Naive thymus-derived CD4-positive, alpha-beta T cell (primary cell): ENCODE measurements around the gene ATAD2B. TPM values are rescaled to one million over a fixed set of nuclear protein-coding genes. Genes with fewer than 3 reads are reported as not detected.

Experiments
- ATAC-seq: fragments of 150-1000 bp; cut with Tn5 transposase; 2 replicates; pipeline ENCODE4 v1.10.0; 2021; ENCODE audit warnings: mild to moderate bottlenecking, moderate library complexity
- CTCF ChIA-PET: fragments of 350-600 bp; sonication (Branson Sonifier 250); formaldehyde crosslinking; loops from one replicate; lab custom pipeline; 2021; ENCODE audit warnings: antibody characterized with exemption; lab: Charles Lee
- POLR2A ChIA-PET: fragments of 350-600 bp; sonication (Branson Sonifier 250); formaldehyde crosslinking; loops from one replicate; lab custom pipeline; 2021; ENCODE audit warnings: antibody characterized with exemption, inconsistent platforms; lab: Charles Lee
- DNase-seq, 9 donors: peaks; one replicate each; pipeline versions ENCODE4 v3.0.0 to v3.0.0-alpha.2; 2020 to 2022; ENCODE audit warnings: mixed read lengths in 1 of 9
- H3K27ac ChIP-seq: one replicate; pipeline ENCODE4 v1.7.0; 2013; ENCODE audit warnings: mild to moderate bottlenecking, low read depth, low read length, moderate library complexity
- H3K27me3 ChIP-seq, 2 donors: one replicate each; pipeline ENCODE4 v1.7.0; 2013; ENCODE audit warnings: low read length in 2 of 2, mild to moderate bottlenecking in 2 of 2, moderate library complexity in 2 of 2; ENCODE audit not compliant: control insufficient read depth in 2 of 2, insufficient read depth in 2 of 2
- H3K36me3 ChIP-seq, 3 experiments: 1 replicate in 2 of 3; 2 replicates in 1 of 3; pipeline ENCODE4 v1.7.0; 2013; ENCODE audit warnings: low read length in 3 of 3, mild to moderate bottlenecking in 3 of 3, moderate library complexity in 1 of 3; ENCODE audit not compliant: insufficient read depth in 3 of 3, control insufficient read depth in 2 of 3
- H3K4me1 ChIP-seq, 2 donors: one replicate each; pipeline ENCODE4 v1.7.0; 2013; ENCODE audit warnings: low read length in 2 of 2, mild to moderate bottlenecking in 2 of 2, moderate library complexity in 1 of 2; ENCODE audit not compliant: control insufficient read depth in 2 of 2, insufficient read depth in 2 of 2
- H3K4me3 ChIP-seq: 2 replicates; pipeline ENCODE4 v1.7.0; 2013; ENCODE audit warnings: mild to moderate bottlenecking, low read length
- H3K9me3 ChIP-seq, 3 experiments: 1 replicate in 2 of 3; 2 replicates in 1 of 3; pipeline ENCODE4 v1.7.0; 2013; ENCODE audit warnings: low read length in 3 of 3; ENCODE audit not compliant: control insufficient read depth in 2 of 3
- H3K27ac Mint-ChIP-seq, 9 donors: one replicate each; pipeline ENCODE4 v1.8.0; 2020 to 2022; ENCODE audit warnings: mixed read lengths in 9 of 9, mild to moderate bottlenecking in 8 of 9, moderate library complexity in 5 of 9, inconsistent platforms in 2 of 9
- H3K27me3 Mint-ChIP-seq, 5 donors: one replicate each; pipeline ENCODE4 v1.8.0; 2021 to 2022; ENCODE audit warnings: mixed read lengths in 5 of 5, mild to moderate bottlenecking in 1 of 5
- H3K36me3 Mint-ChIP-seq, 5 donors: one replicate each; pipeline ENCODE4 v1.8.0; 2020 to 2022; ENCODE audit warnings: mixed read lengths in 5 of 5, mild to moderate bottlenecking in 3 of 5, inconsistent platforms in 1 of 5
- H3K4me1 Mint-ChIP-seq, 7 donors: one replicate each; pipeline ENCODE4 v1.8.0; 2020 to 2022; ENCODE audit warnings: mixed read lengths in 7 of 7, mild to moderate bottlenecking in 3 of 7, inconsistent platforms in 1 of 7
- H3K4me3 Mint-ChIP-seq, 10 donors: one replicate each; pipeline ENCODE4 v1.8.0; 2020 to 2022; ENCODE audit warnings: mild to moderate bottlenecking in 10 of 10, mixed read lengths in 10 of 10, moderate library complexity in 6 of 10, inconsistent platforms in 2 of 10
- H3K9me3 Mint-ChIP-seq, 11 donors: one replicate each; pipeline ENCODE4 v1.8.0; 2020 to 2022; ENCODE audit warnings: mixed read lengths in 11 of 11, mild to moderate bottlenecking in 4 of 11, inconsistent platforms in 1 of 11, moderate library complexity in 1 of 11
- intact Hi-C, 2 donors: fragments of 100-400 bp; cut with micrococcal nuclease; formaldehyde crosslinking; loops; one replicate each; pipeline ENCODE4 v1.15.1; 2023
- polyA plus RNA-seq, 2 donors: library from polyadenylated mRNA; unstranded; fragments of 300-500 nt; fragmentation: Illumina TruSeq; gene quantifications; one replicate each; pipeline ENCODE4 v1.2.3, GENCODE V29; 2021
- total RNA-seq, 6 experiments: library from RNA in 5 of 6; stranded (reverse) in 5 of 6; gene quantifications; 1 replicate in 5 of 6; 2 replicates in 1 of 6; pipeline ENCODE4 v1.2.3 and lab custom pipeline; 2021 to 2026

The ATAD2B gene
- total and polyA plus RNA-seq, 7 experiments from 2014 or later, result 10.2 to 55.8 (median 38.0) TPM

DNA sequence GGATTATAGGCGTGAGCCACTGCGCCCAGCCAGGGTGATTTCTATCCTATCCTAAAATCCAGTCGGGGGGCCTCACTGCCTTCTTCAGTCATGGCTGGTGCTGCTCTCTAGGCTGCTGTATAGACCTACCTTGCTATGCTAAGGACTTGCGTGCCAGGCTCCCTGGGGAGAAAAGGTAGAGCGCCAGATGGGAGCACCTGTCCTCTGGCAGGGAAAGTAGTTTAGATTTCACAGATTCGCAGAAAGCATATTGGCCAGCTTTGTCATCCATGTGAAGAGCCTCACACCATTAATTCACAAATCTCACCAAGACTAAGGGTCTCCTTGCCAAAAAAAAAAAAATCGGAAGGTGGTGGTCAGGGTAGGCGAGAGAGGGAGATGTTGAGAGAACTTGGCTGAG is 217.6 kb downstream of the ATAD2B start:
- H3K36me3 Mint-ChIP-seq, result peaks cover 0 to 58% (median 41%) of the 10 kb centered on the region in 5 donors
- peaks cover 0 to 2% (median 0%) of the 10 kb centered on the region in 11 donors for H3K9me3 Mint-ChIP-seq
- no peaks in the 10 kb centered on the region for H3K27me3 Mint-ChIP-seq
- H3K4me1 Mint-ChIP-seq, result peaks cover 0 to 2% (median 0%) of the 10 kb centered on the region in 7 donors
- Histone ChIP-seq H3K27me3 (no peaks in the 10 kb centered on the region), H3K27ac (no peak overlapping the region), H3K36me3 (peaks cover 0 to 46% (median 0%) of the 10 kb centered on the region in 3 experiments), H3K9me3 (no peaks in the 10 kb centered on the region), H3K4me1 (no peaks in the 10 kb centered on the region), H3K4me3 (no peak overlapping the region)
- no peak for DNase-seq
- ATAC-seq, result no peak
- CTCF ChIA-PET, result no interaction called here
- POLR2A ChIA-PET, result interaction anchor here (0.6 to 0.7 kb wide), 3 partner anchors 39 to 141 kb away, joined by 4 to 5 read pairs (median 5); no protein-coding TSS in a partner anchor
- H3K4me3 Mint-ChIP-seq, result no peak overlapping the region
- intact Hi-C loops, result no loop called here
- H3K27ac Mint-ChIP-seq, result no peak overlapping the region

DNA sequence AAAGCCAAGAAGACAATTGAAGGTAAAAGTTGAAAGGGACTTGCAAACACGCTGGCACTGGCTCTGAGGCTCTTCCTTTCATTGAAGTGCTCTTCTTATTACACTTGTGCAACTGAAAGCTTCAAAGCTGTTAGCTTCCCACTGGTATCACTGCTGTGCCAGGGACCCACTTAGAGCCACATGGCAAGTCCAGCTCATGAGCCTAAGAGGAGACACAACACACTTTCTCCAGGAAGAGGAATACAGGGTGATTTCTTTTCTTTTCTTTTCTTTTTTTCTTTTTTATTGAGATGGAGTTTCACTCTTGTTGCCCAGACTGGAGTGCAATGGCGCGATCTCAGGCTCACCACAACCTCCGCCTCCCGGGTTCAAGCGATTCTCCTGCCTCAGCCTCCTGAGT is 218.2 kb downstream of the ATAD2B start:
- DNase-seq (no peak), ATAC-seq (no peak)
- Histone ChIP-seq H3K4me3 (no peak overlapping the region), H3K4me1 (no peaks in the 10 kb centered on the region), H3K27ac (no peak overlapping the region), H3K27me3 (no peaks in the 10 kb centered on the region), H3K36me3 (peaks cover 0 to 51% (median 0%) of the 10 kb centered on the region in 3 experiments), H3K9me3 (no peaks in the 10 kb centered on the region)
- CTCF ChIA-PET, result no interaction called here
- Mint-ChIP-seq H3K27me3 (no peaks in the 10 kb centered on the region), H3K4me1 (peaks cover 0 to 2% (median 0%) of the 10 kb centered on the region in 7 donors), H3K4me3 (no peak overlapping the region), H3K9me3 (peaks cover 0 to 2% (median 0%) of the 10 kb centered on the region in 11 donors), H3K27ac (no peak overlapping the region), H3K36me3 (peaks cover 0 to 56% (median 40%) of the 10 kb centered on the region in 5 donors)
- POLR2A ChIA-PET, result interaction anchor here (0.6 to 0.7 kb wide), 2 partner anchors 50 to 141 kb away, joined by 4 to 5 read pairs; no protein-coding TSS in a partner anchor
- intact Hi-C loops, result no loop called here

GRCh38 chr2:23707096-23707495 is 219.8 kb downstream of the ATAD2B start:
- Histone ChIP-seq H3K4me3 (no peak overlapping the region), H3K4me1 (no peaks in the 10 kb centered on the region), H3K9me3 (no peaks in the 10 kb centered on the region), H3K27ac (no peak overlapping the region), H3K27me3 (no peaks in the 10 kb centered on the region), H3K36me3 (peaks cover 0 to 53% (median 0%) of the 10 kb centered on the region in 3 experiments)
- intact Hi-C loops, result no loop called here
- H3K9me3 Mint-ChIP-seq, result peaks cover 0 to 2% (median 0%) of the 10 kb centered on the region in 11 donors
- H3K36me3 Mint-ChIP-seq, result peaks cover 0 to 50% (median 33%) of the 10 kb centered on the region in 5 donors
- no peak overlapping the region for H3K27ac Mint-ChIP-seq
- ChIA-PET CTCF (no interaction called here), POLR2A (no interaction called here)
- H3K4me1 Mint-ChIP-seq, result no peaks in the 10 kb centered on the region
- H3K27me3 Mint-ChIP-seq, result no peaks in the 10 kb centered on the region
- H3K4me3 Mint-ChIP-seq, result no peak overlapping the region
- no peak for DNase-seq
- ATAC-seq, result no peak

GRCh38 chr2:23706613-23707078 is 220.3 kb downstream of the ATAD2B start:
- H3K36me3 ChIP-seq, result peaks cover 0 to 53% (median 0%) of the 10 kb centered on the region in 3 experiments
- Mint-ChIP-seq H3K27ac (no peak overlapping the region), H3K4me1 (no peaks in the 10 kb centered on the region), H3K27me3 (no peaks in the 10 kb centered on the region), H3K9me3 (peaks cover 0 to 2% (median 0%) of the 10 kb centered on the region in 11 donors), H3K4me3 (no peak overlapping the region), H3K36me3 (peaks cover 0 to 48% (median 33%) of the 10 kb centered on the region in 5 donors)
- DNase-seq, result no peak
- ATAC-seq, result no peak
- H3K9me3 ChIP-seq, result no peaks in the 10 kb centered on the region
- POLR2A ChIA-PET, result no interaction called here
- no peak overlapping the region for H3K4me3 ChIP-seq
- H3K27ac ChIP-seq, result no peak overlapping the region
- intact Hi-C loops, result no loop called here
- no peaks in the 10 kb centered on the region for H3K27me3 ChIP-seq
- CTCF ChIA-PET, result no interaction called here
- no peaks in the 10 kb centered on the region for H3K4me1 ChIP-seq

DNA sequence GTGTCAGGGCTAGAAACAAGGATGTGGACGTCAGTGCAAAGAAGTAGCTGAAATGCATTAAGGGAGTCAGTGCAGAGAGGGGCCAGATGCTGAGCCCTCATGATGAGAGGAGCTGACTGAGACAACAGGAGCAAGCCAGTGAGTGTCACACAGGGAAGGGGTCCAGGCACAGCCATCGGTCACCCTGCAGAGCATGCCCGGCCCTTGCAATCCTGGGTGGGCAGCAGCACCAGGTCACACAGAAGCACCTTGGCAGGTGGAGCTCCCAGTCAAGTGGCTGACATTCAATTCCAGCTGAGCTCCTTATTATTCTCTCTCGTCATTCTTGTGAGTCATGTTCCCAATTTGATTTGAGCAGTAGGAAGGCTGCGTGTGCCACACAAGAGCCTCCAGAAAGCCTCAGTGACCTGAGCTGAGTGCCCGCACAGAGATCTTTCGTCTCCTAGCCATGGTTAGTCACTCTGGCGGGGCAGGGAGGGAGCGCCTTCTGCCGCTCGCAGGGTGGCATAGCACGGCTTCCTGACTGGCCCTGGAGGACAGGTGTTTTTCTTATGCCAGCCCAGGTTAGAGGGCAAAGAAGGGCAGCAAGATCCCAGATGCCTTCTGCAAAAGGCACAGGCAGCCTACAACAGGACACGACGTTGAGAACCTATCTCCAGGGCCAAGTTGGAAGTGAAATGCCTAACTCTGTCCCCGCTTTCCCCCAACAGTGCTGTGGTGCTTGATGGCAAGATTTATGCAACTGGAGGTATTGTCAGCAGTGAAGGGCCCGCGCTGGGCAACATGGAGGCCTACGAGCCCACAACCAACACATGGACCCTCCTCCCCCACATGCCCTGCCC is 220.9 kb downstream of the ATAD2B start:
- no peak overlapping the region for H3K4me3 Mint-ChIP-seq
- ATAC-seq, result no peak
- no peak for DNase-seq
- Histone ChIP-seq H3K9me3 (no peaks in the 10 kb centered on the region), H3K27ac (no peak overlapping the region), H3K4me3 (no peak overlapping the region), H3K4me1 (no peaks in the 10 kb centered on the region), H3K27me3 (no peaks in the 10 kb centered on the region), H3K36me3 (peaks cover 0 to 53% (median 0%) of the 10 kb centered on the region in 3 experiments)
- H3K27ac Mint-ChIP-seq, result peak overlapping the region in 2 of 9 donors; percentile 20 to 51
- intact Hi-C loops, result no loop called here
- H3K27me3 Mint-ChIP-seq, result no peaks in the 10 kb centered on the region
- peaks cover 0 to 2% (median 0%) of the 10 kb centered on the region in 11 donors for H3K9me3 Mint-ChIP-seq
- POLR2A ChIA-PET, result no interaction called here
- CTCF ChIA-PET, result no interaction called here
- H3K36me3 Mint-ChIP-seq, result peaks cover 0 to 51% (median 36%) of the 10 kb centered on the region in 5 donors
- no peaks in the 10 kb centered on the region for H3K4me1 Mint-ChIP-seq

DNA sequence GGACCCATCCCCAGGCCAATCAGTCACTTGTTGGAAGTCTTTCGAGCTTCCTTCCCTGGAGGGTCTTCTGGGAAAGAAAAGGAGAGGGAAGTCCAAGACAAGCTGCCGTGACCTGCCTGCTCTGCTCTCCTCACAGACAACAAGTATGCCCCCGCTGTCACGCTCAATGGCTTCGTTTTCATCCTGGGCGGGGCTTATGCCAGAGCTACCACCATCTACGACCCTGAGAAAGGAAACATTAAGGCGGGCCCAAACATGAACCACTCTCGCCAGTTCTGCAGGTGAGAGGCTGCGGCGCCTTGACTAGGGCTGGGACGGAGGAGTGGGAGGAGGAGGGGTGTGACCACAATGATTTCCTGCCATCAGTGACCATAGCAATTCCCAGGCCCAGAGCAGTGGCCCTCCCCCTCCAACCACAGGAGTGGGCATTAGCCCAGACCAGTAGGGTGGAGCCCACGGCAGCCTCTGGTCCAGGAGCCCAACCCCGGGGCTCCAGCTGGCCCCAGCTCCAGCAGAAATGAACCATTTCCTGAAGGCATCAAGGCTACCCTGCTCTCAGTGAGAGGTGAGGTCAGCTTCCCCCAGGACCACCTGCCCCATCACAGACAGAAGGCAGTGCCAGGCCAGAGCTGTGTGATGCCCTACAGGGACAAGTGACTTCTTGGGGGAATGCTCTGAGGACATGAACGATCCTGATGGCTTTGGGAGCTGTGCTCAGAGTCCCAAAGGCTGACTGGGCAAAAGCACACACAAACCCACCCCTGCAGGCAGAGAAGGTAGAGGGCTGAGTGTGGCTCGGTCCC is 223.1 kb downstream of the ATAD2B start:
- H3K4me3 Mint-ChIP-seq, result no peak overlapping the region
- H3K27ac Mint-ChIP-seq, result no peak overlapping the region

More for the DNA sequence above, 223.1 kb downstream of the ATAD2B start:
- ChIA-PET POLR2A (no interaction called here), CTCF (no interaction called here)
- Mint-ChIP-seq H3K36me3 (peaks cover 5 to 57% (median 43%) of the 10 kb centered on the region in 5 donors), H3K9me3 (peaks cover 0 to 3% (median 0%) of the 10 kb centered on the region in 11 donors), H3K27me3 (no peaks in the 10 kb centered on the region), H3K4me1 (peaks cover 0 to 9% (median 0%) of the 10 kb centered on the region in 7 donors)
- no peak overlapping the region for H3K4me3 ChIP-seq
- intact Hi-C loops, result no loop called here
- no peaks in the 10 kb centered on the region for H3K9me3 ChIP-seq
- no peaks in the 10 kb centered on the region for H3K27me3 ChIP-seq
- DNase-seq (peak in 1 of 9 donors; percentile 3), ATAC-seq (no peak)
- H3K27ac ChIP-seq, result no peak overlapping the region
- H3K4me1 ChIP-seq, result no peaks in the 10 kb centered on the region
- H3K36me3 ChIP-seq, result peaks cover 0 to 44% (median 0%) of the 10 kb centered on the region in 3 experiments
